ENCODE data around the gene NRN1.
"Not testable (repeated sequence)": the region's sequence is repeated elsewhere in the genome, so short reads cannot be mapped to it uniquely, and the experiment has no call there.

NRN1 gene

DNA sequence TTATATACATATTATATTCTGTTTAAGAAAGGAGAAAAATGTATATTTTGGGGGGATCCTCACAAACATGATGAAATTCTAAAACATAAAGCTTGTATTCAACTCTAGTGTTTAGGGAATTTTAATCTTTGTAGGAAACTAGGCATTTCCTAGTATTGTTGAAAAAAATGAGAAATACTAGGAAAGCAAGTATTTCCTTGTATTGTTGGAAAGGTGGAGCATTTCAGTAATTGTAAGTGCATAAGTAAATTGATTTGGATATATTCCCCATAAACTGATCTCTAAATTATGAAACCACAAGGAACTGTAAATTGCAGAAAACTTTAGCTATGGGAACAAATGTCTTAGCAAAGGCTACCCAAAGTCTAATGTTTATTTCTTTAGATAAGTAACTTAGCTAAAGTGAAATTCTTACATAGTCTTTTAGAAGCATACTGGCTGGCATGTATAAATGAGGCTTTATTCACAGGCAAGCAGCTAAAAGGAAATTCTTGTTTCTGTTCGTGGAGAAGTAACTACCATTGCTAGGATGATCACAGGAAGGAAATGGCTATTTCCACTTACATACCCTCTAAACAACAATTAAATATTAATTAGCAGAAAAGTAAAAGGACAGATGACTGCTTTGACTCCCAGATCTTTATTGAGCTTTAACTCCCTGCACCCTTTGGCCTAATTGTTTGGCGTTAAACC lies 19.9 kb upstream of the NRN1 start:
- DNase-seq (ENCODE audit: low spot score), result no peak
- peak overlapping the region in 1 of 2 donors; percentile 0 for H3K27ac ChIP-seq
- no peak overlapping the region for H3K4me3 ChIP-seq
- TF ChIP-seq, protein P1, sequence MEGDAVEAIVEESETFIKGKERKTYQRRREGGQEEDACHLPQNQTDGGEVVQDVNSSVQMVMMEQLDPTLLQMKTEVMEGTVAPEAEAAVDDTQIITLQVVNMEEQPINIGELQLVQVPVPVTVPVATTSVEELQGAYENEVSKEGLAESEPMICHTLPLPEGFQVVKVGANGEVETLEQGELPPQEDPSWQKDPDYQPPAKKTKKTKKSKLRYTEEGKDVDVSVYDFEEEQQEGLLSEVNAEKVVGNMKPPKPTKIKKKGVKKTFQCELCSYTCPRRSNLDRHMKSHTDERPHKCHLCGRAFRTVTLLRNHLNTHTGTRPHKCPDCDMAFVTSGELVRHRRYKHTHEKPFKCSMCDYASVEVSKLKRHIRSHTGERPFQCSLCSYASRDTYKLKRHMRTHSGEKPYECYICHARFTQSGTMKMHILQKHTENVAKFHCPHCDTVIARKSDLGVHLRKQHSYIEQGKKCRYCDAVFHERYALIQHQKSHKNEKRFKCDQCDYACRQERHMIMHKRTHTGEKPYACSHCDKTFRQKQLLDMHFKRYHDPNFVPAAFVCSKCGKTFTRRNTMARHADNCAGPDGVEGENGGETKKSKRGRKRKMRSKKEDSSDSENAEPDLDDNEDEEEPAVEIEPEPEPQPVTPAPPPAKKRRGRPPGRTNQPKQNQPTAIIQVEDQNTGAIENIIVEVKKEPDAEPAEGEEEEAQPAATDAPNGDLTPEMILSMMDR (IDR thresholded peaks at IDR 0.05), result no peak

DNA sequence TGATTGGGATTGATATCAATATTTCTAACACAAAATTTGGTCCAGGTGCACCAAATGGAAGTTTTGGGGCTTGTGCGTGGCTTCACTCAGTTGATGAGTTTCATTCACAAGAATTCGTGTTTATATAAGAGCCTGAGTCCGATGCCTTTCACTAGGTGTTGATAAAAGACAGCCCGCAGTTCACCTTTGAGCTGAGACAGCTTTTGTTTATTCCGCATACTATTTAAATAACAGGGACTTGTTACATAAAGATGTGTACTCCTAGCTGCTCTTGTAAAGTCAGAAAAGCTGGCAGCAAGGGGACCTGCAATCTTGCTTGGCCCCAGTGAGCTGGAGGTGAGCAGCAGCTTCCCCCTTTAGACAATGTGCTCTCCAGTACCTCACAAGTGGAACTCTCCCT lies 19.0 kb upstream of the NRN1 start:
- H3K27ac ChIP-seq, result no peak overlapping the region

DNA sequence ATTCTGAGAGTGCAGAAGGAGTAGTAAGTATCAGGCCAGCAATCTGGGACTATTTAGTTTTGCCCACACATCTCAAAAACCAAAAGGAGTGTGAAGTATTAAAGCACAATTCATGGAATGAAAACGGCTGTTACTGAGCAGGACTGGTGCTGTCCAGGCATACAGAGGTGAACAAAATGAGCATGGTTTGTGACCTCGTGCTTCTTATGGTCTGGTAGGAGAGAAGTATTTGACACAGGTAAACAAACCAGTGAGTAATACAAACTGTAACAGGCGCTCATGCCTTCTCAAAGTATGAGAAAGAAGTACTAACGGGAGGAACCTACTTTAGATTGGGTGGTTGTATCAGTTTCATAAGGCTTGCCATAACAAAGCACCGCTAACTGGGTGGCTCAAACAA lies 17.5 kb upstream of the NRN1 start:
- H3K27ac ChIP-seq, result no peak overlapping the region
- no peak overlapping the region for H3K4me3 ChIP-seq
- TF ChIP-seq, protein P1 (IDR thresholded peaks at IDR 0.05), result no peak
- no peak for DNase-seq (ENCODE audit: low spot score)

More for the DNA sequence above, 19.0 kb upstream of the NRN1 start:
- no peak overlapping the region for H3K4me3 ChIP-seq
- no peak for DNase-seq (ENCODE audit: low spot score)
- TF ChIP-seq, protein P1 (IDR thresholded peaks at IDR 0.05), result no peak

DNA sequence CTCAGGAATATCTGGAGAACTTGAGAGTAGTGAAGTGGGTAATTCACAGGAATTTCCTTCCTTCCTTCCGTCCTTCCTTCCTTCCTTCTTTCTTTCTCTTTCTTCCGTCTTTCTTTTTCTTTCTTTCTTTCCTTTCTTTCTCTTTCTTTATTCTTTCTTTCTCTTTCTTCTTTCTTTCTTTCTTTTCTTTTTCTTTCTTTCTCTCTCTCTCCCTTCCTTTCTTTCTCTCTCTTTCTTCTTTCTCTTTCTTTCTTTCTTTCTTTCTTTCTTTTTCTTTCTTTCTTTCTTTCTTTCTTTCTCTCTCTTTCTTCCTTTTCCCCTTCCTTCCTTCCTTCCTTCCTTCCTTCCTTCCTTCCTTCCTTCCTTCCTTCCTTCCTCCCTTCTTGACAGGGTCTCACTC lies 16.1 kb upstream of the NRN1 start:
- H3K4me3 ChIP-seq; DNase-seq (ENCODE audit: low spot score): not testable (repeated sequence)

DNA sequence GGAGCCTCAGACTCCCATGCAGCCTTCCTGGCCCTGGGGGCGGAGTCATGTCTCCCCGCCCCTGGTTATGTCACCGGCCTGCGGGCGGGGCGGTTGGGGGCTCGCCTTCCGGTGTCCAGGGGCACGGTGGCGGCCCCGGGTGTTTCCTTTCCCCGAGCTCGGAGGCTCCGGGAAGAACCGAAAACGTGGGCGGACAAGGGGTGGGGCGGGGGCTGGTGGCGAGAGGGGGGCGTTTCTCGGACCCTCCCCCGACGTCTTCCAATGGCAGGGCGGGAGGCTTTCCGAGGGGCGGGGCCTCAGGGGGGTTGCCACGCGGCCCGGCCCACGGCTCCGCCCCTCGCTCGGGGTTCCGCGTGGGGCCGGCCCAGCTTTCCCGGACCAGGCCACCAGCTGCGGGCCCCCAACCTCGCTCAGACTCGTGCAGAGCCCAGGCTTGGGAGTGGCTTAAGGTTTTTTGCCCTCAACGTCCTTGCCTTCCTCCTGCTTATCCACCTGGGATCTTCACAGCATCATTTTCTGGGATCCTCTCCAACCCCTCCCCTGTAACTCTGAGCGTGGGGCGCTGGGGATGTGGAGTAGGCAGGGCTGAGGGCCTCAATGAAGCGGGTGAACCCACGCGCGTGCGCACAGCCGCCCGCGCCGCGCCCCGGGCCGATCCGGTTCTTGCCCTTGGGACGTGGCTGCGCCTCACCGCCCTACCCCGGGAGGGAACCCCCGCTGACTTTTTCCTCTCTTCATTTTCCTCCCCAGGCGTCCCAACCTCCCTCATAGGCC lies 2.1 kb upstream of the NRN1 start:
- peak overlapping the region; percentile 13 to 66 for H3K27ac ChIP-seq
- H3K4me3 ChIP-seq, result peak overlapping the region; percentile 67
- TF ChIP-seq, protein P1 (IDR thresholded peaks at IDR 0.05), result no peak
- DNase-seq (ENCODE audit: low spot score), result no peak

More for the DNA sequence above, 16.1 kb upstream of the NRN1 start:
- H3K27ac ChIP-seq, result not testable (repeated sequence)

GRCh38 chr6:6008089-6008647 lies 1.4 kb upstream of the NRN1 start:
- H3K27ac ChIP-seq, result peak overlapping the region; percentile 13 to 67
- TF ChIP-seq, protein P1 (IDR thresholded peaks at IDR 0.05), result no peak
- H3K4me3 ChIP-seq, result peak overlapping the region; percentile 69
- no peak for DNase-seq (ENCODE audit: low spot score)

GRCh38 chr6:6007366-6008088 lies 802 bp upstream of the NRN1 start:
- TF ChIP-seq, protein P1 (IDR thresholded peaks at IDR 0.05), result no peak
- Histone ChIP-seq H3K4me3 (peak overlapping the region; percentile 69), H3K27ac (peak overlapping the region in 1 of 2 donors; percentile 67)
- no peak for DNase-seq (ENCODE audit: low spot score)
